GM18507 (cell line): ENCODE results near the gene BCL2L2.

Experiments
- DNase-seq: peaks from one replicate; pipeline ENCODE4 v3.0.0; 2011; ENCODE audit warnings: low read depth; ENCODE audit not compliant: insufficient read length; ENCODE audit errors: extremely low spot score
- FAIRE-seq: peaks from 2 replicates; lab custom pipeline; 2011; peaks lifted over from hg19 to GRCh38; lab: Jason Lieb, UNC

The BCL2L2 gene

GRCh38 chr14:23299211-23299957, 7.2 kb upstream of the BCL2L2 start:
- no peak for FAIRE-seq

GRCh38 chr14:23299986-23300686, 6.5 kb upstream of the BCL2L2 start:
- DNase-seq (no peak), FAIRE-seq (no peak)

More at GRCh38 chr14:23299211-23299957, 7.2 kb upstream of the BCL2L2 start:
- DNase-seq: no peak

DNA sequence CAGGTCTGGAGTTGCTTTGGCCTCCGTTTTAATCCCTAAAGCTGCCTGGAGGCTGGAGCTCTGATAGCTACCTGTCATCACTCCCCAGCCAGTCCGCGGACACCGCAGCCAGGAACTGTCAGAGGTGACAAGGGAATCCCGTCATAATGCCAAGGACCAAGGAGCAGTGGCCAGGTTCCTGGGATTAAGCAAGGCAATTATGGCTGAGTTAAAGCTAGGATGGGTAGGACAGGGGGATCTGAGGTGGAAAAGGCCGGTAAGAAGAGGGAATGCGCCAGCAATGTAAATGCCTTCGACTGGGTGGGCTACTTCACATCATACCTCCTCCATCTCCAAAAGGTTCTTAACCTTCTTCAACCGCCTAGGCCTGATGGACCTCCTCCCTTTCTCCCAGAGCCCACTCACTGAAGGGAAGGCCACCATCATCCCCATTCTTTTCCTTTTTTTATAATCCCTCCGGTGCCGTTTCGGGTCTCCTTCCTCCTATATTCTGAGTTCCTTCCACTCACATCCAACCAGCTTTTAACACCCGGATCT, 5.9 kb upstream of the BCL2L2 start:
- DNase-seq (no peak), FAIRE-seq (no peak)

DNA sequence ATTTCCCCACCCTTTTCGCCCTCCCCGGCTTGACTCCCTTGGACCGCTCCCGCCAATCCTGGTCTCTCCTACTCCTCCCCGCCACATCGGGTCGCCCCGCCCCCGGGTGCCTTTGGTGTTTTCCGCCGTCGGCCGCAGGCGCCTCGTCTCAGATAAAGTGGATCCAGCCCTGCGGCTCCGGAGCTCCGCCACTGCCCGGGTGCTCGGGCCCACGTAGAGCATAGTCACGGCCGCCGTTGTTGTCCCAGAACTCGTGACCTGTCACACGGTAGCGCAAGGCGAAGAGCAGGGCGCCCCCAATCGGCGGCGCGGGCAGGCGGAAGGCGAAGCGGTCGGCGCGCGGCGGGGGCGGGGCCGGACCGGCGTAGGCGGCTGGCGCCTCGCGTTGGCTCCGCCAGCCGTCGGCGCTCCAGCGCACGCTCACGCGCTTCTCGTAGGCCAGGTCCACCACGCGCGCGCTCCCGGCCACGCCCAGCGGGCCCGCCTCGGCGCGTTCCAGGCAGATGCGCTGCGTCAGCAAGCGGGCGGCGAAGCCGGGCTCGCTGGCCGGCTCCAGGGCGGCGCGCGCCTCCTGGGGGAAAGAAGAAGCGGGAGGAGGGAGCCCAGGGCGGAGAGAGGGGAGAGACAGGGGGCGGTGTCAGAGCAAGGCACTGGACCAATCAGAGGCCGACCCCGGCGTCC, 5.2 kb upstream of the BCL2L2 start:
- FAIRE-seq: peak; percentile 88
- DNase-seq: peak; percentile 91

DNA sequence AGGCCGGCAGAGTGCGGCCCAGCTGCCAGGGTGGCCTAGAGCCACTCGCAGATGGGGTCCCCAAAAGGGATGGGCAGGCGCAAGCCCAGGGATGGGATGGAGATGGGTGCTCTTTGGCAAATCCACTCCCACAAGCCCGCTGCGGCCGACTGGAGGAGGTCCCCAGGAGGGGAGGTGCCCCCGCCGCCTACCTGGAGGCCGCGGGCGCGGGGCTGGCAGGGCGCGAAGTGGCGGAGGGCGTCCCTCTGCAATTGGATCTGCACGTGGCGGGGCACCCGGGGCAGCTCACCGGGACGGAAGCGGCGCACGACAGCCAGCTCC, 4.7 kb upstream of the BCL2L2 start:
- DNase-seq: no peak
- FAIRE-seq: no peak

GRCh38 chr14:23302290-23303225, 4.1 kb upstream of the BCL2L2 start, which contains the start of gene PPP1R3E:
Gene PPP1R3E, minus strand, starts transcription at chr14:23302859. Its CDS starts 283 bp downstream, at chr14:23302576.
- peak; percentile 74 for FAIRE-seq
- no peak for DNase-seq

- DNase-seq (no peak), FAIRE-seq (no peak)
Measured at GRCh38 chr14:23307146-23307530, 505 bp downstream of the BCL2L2 start.

GRCh38 chr14:23307687-23308644, 1.3 kb downstream of the BCL2L2 start:
- FAIRE-seq: no peak
- DNase-seq: no peak

DNA sequence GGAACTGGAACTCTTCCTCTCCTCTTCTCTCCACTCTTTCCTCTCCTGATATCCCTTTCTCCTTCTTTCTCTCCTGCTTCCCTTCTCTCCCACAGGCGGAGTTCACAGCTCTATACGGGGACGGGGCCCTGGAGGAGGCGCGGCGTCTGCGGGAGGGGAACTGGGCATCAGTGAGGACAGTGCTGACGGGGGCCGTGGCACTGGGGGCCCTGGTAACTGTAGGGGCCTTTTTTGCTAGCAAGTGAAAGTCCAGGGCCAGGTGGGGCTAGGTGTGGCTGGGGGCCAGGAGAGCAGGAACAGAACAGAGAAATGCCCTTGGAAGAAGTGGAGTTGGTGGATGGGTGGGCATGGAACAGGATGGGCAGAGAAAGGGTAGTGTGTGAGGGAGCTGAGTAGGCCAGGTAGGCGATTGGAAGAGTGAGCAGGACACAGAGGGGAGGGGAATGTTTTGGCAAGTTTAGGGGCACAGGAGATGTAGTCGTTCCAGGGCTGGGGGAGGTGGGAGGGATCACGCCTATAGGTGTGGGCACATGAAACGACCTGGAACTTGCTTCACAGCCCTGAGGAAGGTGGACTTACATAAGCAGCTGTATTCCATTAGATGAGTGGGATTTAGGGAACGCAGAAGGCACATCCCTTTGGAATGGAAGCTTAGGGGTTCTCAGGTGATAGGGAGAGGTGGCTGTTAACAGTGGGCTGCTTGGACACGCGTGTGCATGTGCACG, 2.2 kb downstream of the BCL2L2 start:
- FAIRE-seq (no peak), DNase-seq (no peak)

- no peak for FAIRE-seq
Measured at GRCh38 chr14:23310546-23310945, 3.9 kb downstream of the BCL2L2 start.

DNA sequence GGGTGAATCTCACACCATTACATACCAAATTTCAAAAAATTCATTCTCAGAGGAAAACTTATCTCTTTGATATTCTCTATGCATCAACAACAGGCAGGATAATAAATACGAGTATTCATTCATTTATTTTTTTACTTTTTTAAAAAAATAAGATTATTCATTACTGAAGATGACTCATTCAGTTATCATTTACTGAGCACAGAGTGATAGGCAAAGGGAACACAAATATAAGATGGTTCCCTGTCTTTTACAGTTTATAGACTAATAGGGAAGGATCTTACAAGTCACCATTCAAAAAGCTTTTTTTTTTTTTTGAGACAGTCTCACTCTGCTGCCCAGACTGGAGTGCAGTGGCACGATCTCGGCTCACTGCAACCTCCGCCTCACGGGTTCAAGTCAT, 9.7 kb downstream of the BCL2L2 start:
- no peak for FAIRE-seq
- no peak for DNase-seq

More at GRCh38 chr14:23310546-23310945, 3.9 kb downstream of the BCL2L2 start:
- DNase-seq: no peak

GRCh38 chr14:23319746-23320583, 13.3 kb downstream of the BCL2L2 start:
- no peak for DNase-seq
- no peak for FAIRE-seq

DNA sequence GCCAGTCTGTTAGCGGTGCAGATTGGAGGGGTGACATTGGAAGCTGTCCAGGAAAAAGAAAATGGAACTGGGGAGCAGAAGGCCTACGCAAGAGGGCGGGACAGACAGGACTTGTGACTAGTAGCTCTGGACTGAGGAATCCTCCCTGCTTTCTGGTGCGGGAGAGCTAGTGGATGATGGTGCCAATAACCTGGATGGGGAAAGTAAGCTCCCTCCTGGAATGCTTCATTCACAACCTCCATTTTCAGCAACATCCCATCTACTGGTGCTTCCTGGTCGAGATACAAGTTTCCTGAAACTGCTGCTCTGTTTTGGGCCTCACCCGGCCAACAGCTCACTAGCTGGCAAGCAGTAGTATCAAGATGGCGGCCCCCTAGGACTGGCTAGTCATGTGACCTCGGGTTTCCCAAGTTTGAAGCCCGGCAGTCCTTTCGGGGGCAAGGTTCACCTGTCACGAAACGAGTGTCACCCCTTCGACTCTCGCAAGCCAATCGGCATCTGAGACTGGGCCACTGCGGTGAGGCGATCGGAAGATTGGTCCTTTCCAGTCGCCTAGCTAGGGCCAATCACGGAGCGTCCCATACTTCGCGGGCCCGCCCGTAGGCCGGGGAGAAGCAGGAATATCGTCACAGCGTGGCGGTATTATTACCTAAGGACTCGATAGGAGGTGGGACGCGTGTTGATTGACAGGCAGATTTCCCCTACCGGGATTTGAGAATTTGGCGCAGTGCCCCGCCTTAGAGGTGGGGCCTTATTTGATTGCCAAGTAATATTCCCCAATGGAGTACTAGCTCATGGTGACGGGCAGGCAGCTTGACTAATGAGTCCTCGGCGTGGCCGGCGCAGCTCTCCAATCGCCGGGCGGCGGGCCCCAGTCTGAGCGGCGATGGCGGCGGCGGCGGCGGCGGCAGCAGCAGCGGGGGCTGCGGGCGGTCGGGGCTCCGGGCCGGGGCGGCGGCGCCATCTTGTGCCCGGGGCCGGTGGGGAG, 14.2 kb downstream of the BCL2L2 start, which contains the start of gene PABPN1:
Gene PABPN1, plus strand, starts transcription at position 874 of the 988 bp plus-strand sequence. Its CDS starts 13 bp downstream, at position 887.
- peak; percentile 90 for DNase-seq
- peak; percentile 99 for FAIRE-seq

- DNase-seq: no peak
- FAIRE-seq: no peak
Measured at GRCh38 chr14:23321572-23322547, 15.2 kb downstream of the BCL2L2 start.
